ENCODE results near the gene LIN37. TPM values are rescaled to one million over a fixed set of nuclear protein-coding genes. Genes with fewer than 3 reads are reported as not detected.

Gene LIN37
- total and polyA plus RNA-seq, 2 of the 13 experiments (the other 11 are each of a cell fraction or from before 2014, with no cell fraction given): 6.3 to 8.7 TPM

- TF ChIP-seq, protein P1, sequence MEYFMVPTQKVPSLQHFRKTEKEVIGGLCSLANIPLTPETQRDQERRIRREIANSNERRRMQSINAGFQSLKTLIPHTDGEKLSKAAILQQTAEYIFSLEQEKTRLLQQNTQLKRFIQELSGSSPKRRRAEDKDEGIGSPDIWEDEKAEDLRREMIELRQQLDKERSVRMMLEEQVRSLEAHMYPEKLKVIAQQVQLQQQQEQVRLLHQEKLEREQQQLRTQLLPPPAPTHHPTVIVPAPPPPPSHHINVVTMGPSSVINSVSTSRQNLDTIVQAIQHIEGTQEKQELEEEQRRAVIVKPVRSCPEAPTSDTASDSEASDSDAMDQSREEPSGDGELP (IDR thresholded peaks at IDR 0.05; ENCODE audit: borderline replicate concordance, low read depth): peak; percentile 16; the same call in 1 of the 2 replicates
- TF ChIP-seq TMF1 (CRISPR knock-in tag; IDR thresholded peaks at IDR 0.05; ENCODE audit: low read depth) (no peak), ZNF674 (CRISPR knock-in tag; IDR thresholded peaks at IDR 0.05; ENCODE audit: low read depth) (no peak), KMT2A (CRISPR knock-in tag; IDR thresholded peaks at IDR 0.05) (no peak), NAIF1 (CRISPR knock-in tag; IDR thresholded peaks at IDR 0.05; ENCODE audit: borderline replicate concordance) (no peak), JARID2 (CRISPR knock-in tag; IDR thresholded peaks at IDR 0.05; ENCODE audit: insufficient replicate concordance) (no peak), ZMYM4 (CRISPR knock-in tag; IDR thresholded peaks at IDR 0.05) (no peak), SATB2 (CRISPR knock-in tag; IDR thresholded peaks at IDR 0.05) (no peak), ZSCAN31 (CRISPR knock-in tag; IDR thresholded peaks at IDR 0.05; ENCODE audit: low read depth) (no peak), MLLT10 (CRISPR knock-in tag; IDR thresholded peaks at IDR 0.05) (no peak), ZNF564 (CRISPR knock-in tag; IDR thresholded peaks at IDR 0.05) (no peak), KDM6A (CRISPR knock-in tag; IDR thresholded peaks at IDR 0.05; ENCODE audit: low read depth) (no peak), JDP2 (CRISPR knock-in tag; IDR thresholded peaks at IDR 0.05; ENCODE audit: borderline replicate concordance) (no peak), EP300 (IDR thresholded peaks at IDR 0.05; ENCODE audit: low read depth in 2 of 2, low read length in 2 of 2) (no peak), EP300 (CRISPR knock-in tag; IDR thresholded peaks at IDR 0.05; ENCODE audit: borderline replicate concordance) (no peak)
- TF ChIP-seq, protein P2, sequence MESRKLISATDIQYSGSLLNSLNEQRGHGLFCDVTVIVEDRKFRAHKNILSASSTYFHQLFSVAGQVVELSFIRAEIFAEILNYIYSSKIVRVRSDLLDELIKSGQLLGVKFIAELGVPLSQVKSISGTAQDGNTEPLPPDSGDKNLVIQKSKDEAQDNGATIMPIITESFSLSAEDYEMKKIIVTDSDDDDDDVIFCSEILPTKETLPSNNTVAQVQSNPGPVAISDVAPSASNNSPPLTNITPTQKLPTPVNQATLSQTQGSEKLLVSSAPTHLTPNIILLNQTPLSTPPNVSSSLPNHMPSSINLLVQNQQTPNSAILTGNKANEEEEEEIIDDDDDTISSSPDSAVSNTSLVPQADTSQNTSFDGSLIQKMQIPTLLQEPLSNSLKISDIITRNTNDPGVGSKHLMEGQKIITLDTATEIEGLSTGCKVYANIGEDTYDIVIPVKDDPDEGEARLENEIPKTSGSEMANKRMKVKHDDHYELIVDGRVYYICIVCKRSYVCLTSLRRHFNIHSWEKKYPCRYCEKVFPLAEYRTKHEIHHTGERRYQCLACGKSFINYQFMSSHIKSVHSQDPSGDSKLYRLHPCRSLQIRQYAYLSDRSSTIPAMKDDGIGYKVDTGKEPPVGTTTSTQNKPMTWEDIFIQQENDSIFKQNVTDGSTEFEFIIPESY (CRISPR knock-in tag; IDR thresholded peaks at IDR 0.05): no peak
- TF ChIP-seq, protein P3, sequence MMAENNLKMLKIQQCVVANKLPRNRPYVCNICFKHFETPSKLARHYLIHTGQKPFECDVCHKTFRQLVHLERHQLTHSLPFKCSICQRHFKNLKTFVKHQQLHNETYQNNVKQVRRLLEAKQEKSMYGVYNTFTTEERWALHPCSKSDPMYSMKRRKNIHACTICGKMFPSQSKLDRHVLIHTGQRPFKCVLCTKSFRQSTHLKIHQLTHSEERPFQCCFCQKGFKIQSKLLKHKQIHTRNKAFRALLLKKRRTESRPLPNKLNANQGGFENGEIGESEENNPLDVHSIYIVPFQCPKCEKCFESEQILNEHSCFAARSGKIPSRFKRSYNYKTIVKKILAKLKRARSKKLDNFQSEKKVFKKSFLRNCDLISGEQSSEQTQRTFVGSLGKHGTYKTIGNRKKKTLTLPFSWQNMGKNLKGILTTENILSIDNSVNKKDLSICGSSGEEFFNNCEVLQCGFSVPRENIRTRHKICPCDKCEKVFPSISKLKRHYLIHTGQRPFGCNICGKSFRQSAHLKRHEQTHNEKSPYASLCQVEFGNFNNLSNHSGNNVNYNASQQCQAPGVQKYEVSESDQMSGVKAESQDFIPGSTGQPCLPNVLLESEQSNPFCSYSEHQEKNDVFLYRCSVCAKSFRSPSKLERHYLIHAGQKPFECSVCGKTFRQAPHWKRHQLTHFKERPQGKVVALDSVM (CRISPR knock-in tag; IDR thresholded peaks at IDR 0.05): no peak
- TF ChIP-seq, protein P4, sequence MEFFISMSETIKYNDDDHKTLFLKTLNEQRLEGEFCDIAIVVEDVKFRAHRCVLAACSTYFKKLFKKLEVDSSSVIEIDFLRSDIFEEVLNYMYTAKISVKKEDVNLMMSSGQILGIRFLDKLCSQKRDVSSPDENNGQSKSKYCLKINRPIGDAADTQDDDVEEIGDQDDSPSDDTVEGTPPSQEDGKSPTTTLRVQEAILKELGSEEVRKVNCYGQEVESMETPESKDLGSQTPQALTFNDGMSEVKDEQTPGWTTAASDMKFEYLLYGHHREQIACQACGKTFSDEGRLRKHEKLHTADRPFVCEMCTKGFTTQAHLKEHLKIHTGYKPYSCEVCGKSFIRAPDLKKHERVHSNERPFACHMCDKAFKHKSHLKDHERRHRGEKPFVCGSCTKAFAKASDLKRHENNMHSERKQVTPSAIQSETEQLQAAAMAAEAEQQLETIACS (CRISPR knock-in tag; IDR thresholded peaks at IDR 0.05): peak; percentile 62
Observed at GRCh38 chr19:35757749-35758608, 9.6 kb downstream of the LIN37 start, which contains the start of gene PROSER3 (continued).
